ENCODE data around the gene PROKR1. TPM values are rescaled to one million over a fixed set of nuclear protein-coding genes. Genes with fewer than 3 reads are reported as not detected.

The PROKR1 gene
- total RNA-seq, 2 donors from 2014 or later, result 2.9 to 4.4 TPM

DNA sequence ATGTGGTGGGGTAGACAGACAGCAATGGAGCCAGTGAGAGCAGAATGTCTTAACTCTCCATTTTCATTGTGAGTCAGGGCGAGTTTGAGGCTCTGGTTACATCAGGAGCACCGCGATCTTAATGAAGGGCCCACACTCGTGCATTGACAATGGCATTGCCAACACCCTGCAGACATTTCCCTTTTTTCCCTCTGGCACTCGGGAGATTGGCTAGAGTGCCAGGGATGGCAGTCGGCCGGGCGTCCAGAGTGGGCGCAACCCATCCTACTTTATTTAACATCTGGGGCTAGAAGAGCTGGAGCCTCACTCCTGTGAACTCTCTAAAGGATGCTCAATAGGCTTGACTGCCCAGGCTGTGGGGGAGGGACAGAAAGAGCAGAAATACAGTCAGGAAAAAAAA, 9.7 kb downstream of the PROKR1 start:
- H3K27ac Mint-ChIP-seq, result no peak overlapping the region
- H3K9me3 Mint-ChIP-seq, result no peaks in the 10 kb centered on the region
- Histone ChIP-seq H3K9me3 (ENCODE audit: control insufficient read depth, low read length) (no peaks in the 10 kb centered on the region), H3K4me3 (ENCODE audit: low read length) (no peak overlapping the region), H3K9ac (ENCODE audit: extremely low read depth, low read length, poor library complexity, severe bottlenecking) (no peak overlapping the region), H3K36me3 (ENCODE audit: control insufficient read depth, insufficient read depth, low read length) (no peaks in the 10 kb centered on the region), H3K4me1 (ENCODE audit: control insufficient read depth, insufficient read depth, low read length) (no peaks in the 10 kb centered on the region), H3K27ac (ENCODE audit: low read depth, low read length) (no peak overlapping the region), H3K27me3 (ENCODE audit: control insufficient read depth, insufficient read depth, low read length, poor library complexity, severe bottlenecking) (no peaks in the 10 kb centered on the region)
- H3K36me3 Mint-ChIP-seq (ENCODE audit: low read depth), result peaks cover 26% of the 10 kb centered on the region
- peaks cover 16% of the 10 kb centered on the region for H3K4me1 Mint-ChIP-seq
- DNase-seq, result no peak
- no peak for TF ChIP-seq CTCF (conservative IDR thresholded peaks at IDR 0.05)
- 90 to 94% methylated on average over 9 of the region's 9 CpGs for WGBS, 2 experiments (ENCODE audit: insufficient coverage in 1 of 2, insufficient read length in 1 of 2)
- H3K4me3 Mint-ChIP-seq, result no peak overlapping the region
- H3K27me3 Mint-ChIP-seq (ENCODE audit: insufficient read depth), result no peaks in the 10 kb centered on the region

- DNase-seq, result no peak
- Histone ChIP-seq H3K36me3 (ENCODE audit: control insufficient read depth, insufficient read depth, low read length) (no peaks in the 10 kb centered on the region), H3K4me3 (ENCODE audit: low read length) (no peak overlapping the region), H3K27me3 (ENCODE audit: control insufficient read depth, insufficient read depth, low read length, poor library complexity, severe bottlenecking) (no peaks in the 10 kb centered on the region), H3K9me3 (ENCODE audit: control insufficient read depth, low read length) (no peaks in the 10 kb centered on the region), H3K4me1 (ENCODE audit: control insufficient read depth, insufficient read depth, low read length) (no peaks in the 10 kb centered on the region), H3K27ac (ENCODE audit: low read depth, low read length) (no peak overlapping the region), H3K9ac (ENCODE audit: extremely low read depth, low read length, poor library complexity, severe bottlenecking) (no peak overlapping the region)
- TF ChIP-seq CTCF (conservative IDR thresholded peaks at IDR 0.05), result no peak
- Mint-ChIP-seq H3K27ac (no peak overlapping the region), H3K27me3 (ENCODE audit: insufficient read depth) (no peaks in the 10 kb centered on the region), H3K4me3 (no peak overlapping the region), H3K9me3 (no peaks in the 10 kb centered on the region), H3K36me3 (ENCODE audit: low read depth) (peaks cover 21% of the 10 kb centered on the region), H3K4me1 (peaks cover 16% of the 10 kb centered on the region)
- 52 to 81% methylated on average over 5 to 9 of the region's 10 CpGs for whole genome bisulfite sequencing, 2 experiments (ENCODE audit: insufficient coverage in 1 of 2, insufficient read length in 1 of 2)
These were observed 10.2 kb downstream of the PROKR1 start for GRCh38 chr2:68653538-68653982.

DNA sequence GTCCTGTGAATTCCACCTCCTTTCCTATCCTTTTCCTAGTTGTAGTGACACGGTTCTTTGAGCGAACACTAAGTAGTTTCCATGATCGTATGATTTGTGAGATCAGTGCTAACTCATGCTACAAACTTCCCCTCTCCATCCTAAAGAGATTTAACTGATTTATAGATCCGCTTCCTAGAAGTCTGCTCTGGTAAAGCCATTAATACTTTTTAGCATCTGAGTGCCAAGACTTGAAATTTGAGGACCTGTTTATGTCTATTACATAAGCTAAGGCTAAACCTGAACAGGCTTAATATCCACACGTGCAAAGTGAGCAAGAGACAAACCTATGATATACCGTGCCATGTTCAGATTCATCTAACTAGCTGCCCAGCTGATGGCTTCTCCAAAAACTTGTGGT, 14.9 kb downstream of the PROKR1 start:
- H3K9me3 Mint-ChIP-seq, result no peaks in the 10 kb centered on the region
- WGBS, 2 experiments (ENCODE audit: insufficient coverage in 1 of 2, insufficient read length in 1 of 2), result 96 to 99% methylated on average over 6 of the region's 6 CpGs
- H3K9me3 ChIP-seq (ENCODE audit: control insufficient read depth, low read length), result no peaks in the 10 kb centered on the region

More for the DNA sequence above, 14.9 kb downstream of the PROKR1 start:
- Mint-ChIP-seq H3K27ac (no peak overlapping the region), H3K36me3 (ENCODE audit: low read depth) (peaks cover 21% of the 10 kb centered on the region), H3K4me1 (peaks cover 6% of the 10 kb centered on the region), H3K4me3 (no peak overlapping the region), H3K27me3 (ENCODE audit: insufficient read depth) (no peaks in the 10 kb centered on the region)
- no peak for DNase-seq
- TF ChIP-seq CTCF (conservative IDR thresholded peaks at IDR 0.05), result no peak
- Histone ChIP-seq H3K27ac (ENCODE audit: low read depth, low read length) (no peak overlapping the region), H3K4me3 (ENCODE audit: low read length) (no peak overlapping the region), H3K27me3 (ENCODE audit: control insufficient read depth, insufficient read depth, low read length, poor library complexity, severe bottlenecking) (no peaks in the 10 kb centered on the region), H3K4me1 (ENCODE audit: control insufficient read depth, insufficient read depth, low read length) (no peaks in the 10 kb centered on the region), H3K36me3 (ENCODE audit: control insufficient read depth, insufficient read depth, low read length) (no peaks in the 10 kb centered on the region), H3K9ac (ENCODE audit: extremely low read depth, low read length, poor library complexity, severe bottlenecking) (no peak overlapping the region)
